A549 (cell line): ENCODE measurements around the gene CLCF1. TPM values are rescaled to one million over a fixed set of nuclear protein-coding genes. Genes with fewer than 3 reads are reported as not detected.

Source experiments
- ATAC-seq, 2 experiments: fragments of 200-7000 bp in 1 of 2; fragments of >200 bp in 1 of 2; cut with Nextera tagmentation in 1 of 2; cut with Tn5 transposase in 1 of 2; 3 replicates each; pipeline versions ENCODE4 v1.8.0 to v1.9.1; 2018 to 2020; ENCODE audit warnings: mild to moderate bottlenecking in 1 of 2, moderate library complexity in 1 of 2
- CTCF ChIA-PET: fragments of 300-600 bp; sonication (Branson Sonifier 250); formaldehyde crosslinking; extraction: SDS; loops from one replicate; lab custom pipeline; 2021; ENCODE audit warnings: antibody characterized with exemption, inconsistent platforms; lab: Yijun Ruan, JAX
- POLR2A ChIA-PET: fragments of 350-600 bp; formaldehyde crosslinking; extraction: SDS; loops from one replicate; lab custom pipeline; 2021; ENCODE audit warnings: antibody characterized with exemption, inconsistent platforms; lab: Yijun Ruan, JAX
- DNase-seq, 2 experiments: peaks; one replicate each; pipeline versions ENCODE4 v3.0.0 to v3.0.0-alpha.2; 2011 to 2016; ENCODE audit warnings: low read depth in 1 of 2, low spot score in 1 of 2
- FAIRE-seq: peaks from 2 replicates; lab custom pipeline; 2011; peaks lifted over from hg19 to GRCh38; lab: Jason Lieb, UNC
- H3K27ac ChIP-seq, 2 experiments: fragments of >200 bp; sonication (Bioruptor Twin); formaldehyde crosslinking; 3 replicates each; pipeline ENCODE4 v1.5.1; 2016 to 2017
- H3K4me1 ChIP-seq: fragments of >200 bp; sonication (Bioruptor Twin); formaldehyde crosslinking; 3 replicates; pipeline ENCODE4 v1.6.1; 2016
- H3K4me2 ChIP-seq: fragments of >200 bp; sonication (Bioruptor Twin); formaldehyde crosslinking; 3 replicates; pipeline ENCODE4 v1.6.1; 2016
- H3K4me3 ChIP-seq: fragments of >200 bp; sonication (Bioruptor Twin); formaldehyde crosslinking; 3 replicates; pipeline ENCODE4 v1.5.1; 2016
- H3K9me3 ChIP-seq: fragments of >200 bp; sonication (Bioruptor Twin); formaldehyde crosslinking; 3 replicates; pipeline ENCODE4 v1.6.1; 2016
- BHLHE40 ChIP-seq: IDR thresholded peaks from 2 replicates; pipeline ENCODE4 v1.6.1; 2012; ENCODE audit warnings: low read depth, low read length, inconsistent platforms
- EHF ChIP-seq: fragments of 250-450 bp; sonication (Bioruptor Pico); IDR thresholded peaks from 2 replicates; pipeline ENCODE4 v1.5.0; 2020; ENCODE audit warnings: mild to moderate bottlenecking
- ELK1 ChIP-seq: fragments of 150-350 bp; IDR thresholded peaks from 2 replicates; pipeline ENCODE4 v1.6.1; 2014; ENCODE audit warnings: low read depth, mild to moderate bottlenecking, low read length
- ESRRA ChIP-seq: fragments of 150-350 bp; IDR thresholded peaks from 2 replicates; pipeline ENCODE4 v1.6.1; 2014; ENCODE audit warnings: mild to moderate bottlenecking, low read length, borderline replicate concordance
- FOSL2 ChIP-seq, 2 experiments: fragments of 450-650 bp in 1 of 2; fragments of >200 bp in 1 of 2; sonication (Bioruptor Twin) in 1 of 2; formaldehyde crosslinking; IDR thresholded peaks; 2 replicates each; pipeline versions ENCODE4 v1.5.0 to v1.6.1; 2016 to 2020; ENCODE audit warnings: mild to moderate bottlenecking in 1 of 2, moderate library complexity in 1 of 2
- GATA3 ChIP-seq: IDR thresholded peaks from 2 replicates; pipeline ENCODE4 v1.6.1; 2012; ENCODE audit warnings: borderline replicate concordance
- HEYL ChIP-seq: fragments of 250-450 bp; sonication (Bioruptor Pico); IDR thresholded peaks from 2 replicates; pipeline ENCODE4 v1.8.0; 2021; ENCODE audit warnings: mild to moderate bottlenecking, moderate library complexity
- HOXB13 ChIP-seq: fragments of 250-450 bp; sonication (Bioruptor Pico); IDR thresholded peaks from 2 replicates; pipeline ENCODE4 v1.5.0; 2020; ENCODE audit warnings: low read depth, mild to moderate bottlenecking, moderate library complexity
- JUN ChIP-seq, 2 experiments: fragments of >200 bp; sonication (Bioruptor Twin); formaldehyde crosslinking; IDR thresholded peaks; 2 replicates in 1 of 2; 3 replicates in 1 of 2; pipeline ENCODE4 v1.6.1; 2016 to 2017
- MAFK ChIP-seq: fragments of 450-650 bp; IDR thresholded peaks from 2 replicates; pipeline ENCODE4 v1.6.1; 2014; ENCODE audit not compliant: partially characterized antibody
- MAX ChIP-seq: IDR thresholded peaks from 2 replicates; pipeline ENCODE4 v1.6.1; 2012
- NPAS2 ChIP-seq: fragments of 250-450 bp; sonication (Bioruptor Pico); IDR thresholded peaks from 2 replicates; pipeline ENCODE4 v1.8.0; 2022; ENCODE audit warnings: mild to moderate bottlenecking, moderate library complexity, borderline replicate concordance
- PBX3 ChIP-seq: IDR thresholded peaks from 2 replicates; pipeline ENCODE4 v1.6.1; 2012
- POLR2A ChIP-seq: IDR thresholded peaks from 2 replicates; pipeline ENCODE4 v1.6.1; 2012; ENCODE audit warnings: mild to moderate bottlenecking, low read length
- RCOR1 ChIP-seq: fragments of 150-350 bp; IDR thresholded peaks from 2 replicates; pipeline ENCODE4 v1.6.1; 2014; ENCODE audit warnings: antibody characterized with exemption, low read length, low read depth
- RNF2 ChIP-seq: fragments of 200-600 bp; sonication (generic); IDR thresholded peaks from 2 replicates; pipeline ENCODE4 v1.6.1; 2016; ENCODE audit warnings: low read depth, mild to moderate bottlenecking, antibody characterized with exemption, moderate library complexity, borderline replicate concordance
- SREBF2 ChIP-seq: fragments of 450-650 bp; IDR thresholded peaks from 2 replicates; pipeline ENCODE4 v1.6.1; 2014; ENCODE audit warnings: mild to moderate bottlenecking, moderate library complexity
- TFCP2L1 ChIP-seq: fragments of 250-450 bp; sonication (Bioruptor Pico); IDR thresholded peaks from 2 replicates; pipeline ENCODE4 v1.5.0; 2021; ENCODE audit warnings: mild to moderate bottlenecking
- ZC3H11A ChIP-seq: fragments of 450-650 bp; IDR thresholded peaks from 2 replicates; pipeline ENCODE4 v1.6.1; 2014; ENCODE audit warnings: antibody characterized with exemption, mild to moderate bottlenecking
- ZSCAN20 ChIP-seq: fragments of 250-450 bp; sonication (Bioruptor Pico); IDR thresholded peaks from 2 replicates; pipeline ENCODE4 v1.8.0; 2022; ENCODE audit warnings: mild to moderate bottlenecking, moderate library complexity
- WGBS: methylation state at CpG from one replicate; pipeline ENCODE4 v1.1.6; 2017; ENCODE audit errors: missing lambda C conversion rate; 5-methylcytosine and 5-hydroxymethylcytosine counted together
- polyA plus RNA-seq, 4 experiments: library from polyadenylated mRNA; depleted of rRNA in 3 of 4; stranded (reverse); fragments of >200 nt; fragmentation: RNase III in 1 of 4; extraction: RNeasy Plus Mini Kit Qiagen cat#74134 plus additional on column Dnase treatment in 1 of 4; gene quantifications; 2 replicates in 3 of 4; 3 replicates in 1 of 4; pipeline ENCODE4 v1.2.3, GENCODE V29; 2011 to 2017
- TF ChIP-seq, protein P1 (sequence below): fragments of 200-600 bp; sonication (generic); IDR thresholded peaks from 2 replicates; pipeline ENCODE4 v1.6.1; 2016; ENCODE audit warnings: antibody characterized with exemption, mild to moderate bottlenecking, moderate library complexity
- TF ChIP-seq, protein P2 (sequence below): fragments of >200 bp; sonication (Bioruptor Twin); formaldehyde crosslinking; IDR thresholded peaks from 2 replicates; pipeline ENCODE4 v1.6.1; 2016
- TF ChIP-seq, protein P3 (sequence below): fragments of 250-450 bp; sonication (Bioruptor Pico); IDR thresholded peaks from 2 replicates; pipeline ENCODE4 v1.5.0; 2020; ENCODE audit warnings: low read depth, mild to moderate bottlenecking, moderate library complexity

The CLCF1 gene
- polyA plus RNA-seq, 2 of the 4 experiments (the other 2 are of a cell fraction), result 23.9 to 31.0 TPM

DNA sequence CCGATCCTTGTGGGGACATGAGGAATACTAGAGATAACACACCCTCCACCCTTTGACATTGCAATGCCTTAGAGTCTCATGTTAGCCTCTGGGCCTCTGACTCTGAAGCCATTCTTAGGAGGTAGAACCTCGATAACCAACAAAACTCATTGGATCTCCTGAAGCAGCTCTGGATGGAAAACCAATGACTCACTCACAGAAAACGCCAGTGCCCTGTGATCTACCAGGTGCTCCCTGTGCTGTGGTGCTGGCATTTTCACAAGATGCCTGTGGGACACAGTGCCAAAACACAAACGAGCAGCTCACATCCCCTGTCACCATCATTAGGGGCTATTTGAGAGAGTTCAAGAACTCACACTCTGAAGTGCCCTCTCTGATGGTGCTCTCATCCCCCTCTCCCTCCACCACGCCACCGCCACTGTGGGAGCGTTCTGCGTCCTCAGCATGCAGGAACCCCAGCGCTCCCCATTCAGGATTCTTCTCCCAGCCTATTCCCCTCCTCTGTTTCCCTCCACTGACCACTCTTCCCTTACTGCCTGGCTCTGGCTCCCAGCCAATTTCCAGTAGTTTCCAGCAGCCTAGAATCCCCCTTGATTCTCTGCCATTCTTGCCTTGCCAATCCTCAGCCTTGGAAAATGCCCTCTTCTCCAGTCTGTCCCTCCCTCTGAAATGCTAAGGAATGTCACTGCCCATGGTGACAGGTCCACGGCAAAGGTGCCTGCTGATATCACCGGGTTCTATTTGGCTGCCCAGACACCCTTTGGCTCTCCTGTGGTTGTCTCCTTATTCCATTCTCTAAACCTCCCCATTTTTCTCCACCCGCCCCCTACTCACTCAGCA, 15.3 kb downstream of the CLCF1 start:
- no peak for ATAC-seq
- ChIA-PET CTCF (interaction anchor here (1.8 to 20.0 kb wide), 4 partner anchors 13 to 111 kb away, joined by 6 to 1913 read pairs (median 43); partner anchors contain the start of genes CLCF1, PPP1CA, RAD9A and TBC1D10C), POLR2A (interaction anchor here (0.8 to 8.3 kb wide), 4 partner anchors 15 to 44 kb away, joined by 4 to 172 read pairs (median 68); partner anchors contain the start of genes CLCF1, PPP1CA and RAD9A)
- Histone ChIP-seq H3K4me3 (no peak overlapping the region), H3K9me3 (no peaks in the 10 kb centered on the region), H3K4me2 (peak overlapping the region; percentile 93), H3K27ac (peak overlapping the region; percentile 93 to 98), H3K4me1 (peaks cover 72% of the 10 kb centered on the region)
- TF ChIP-seq PBX3, result peak; percentile 64; the same call in 1 of the 2 replicates
- TF ChIP-seq FOSL2 (IDR thresholded peaks at IDR 0.05), result peak; percentile 12; the same call in 1 of the 2 replicates
- peak; percentile 63 for TF ChIP-seq FOSL2 (CRISPR knock-in tag; IDR thresholded peaks at IDR 0.05)
- peak in 1 of 2 experiments; percentile 27; a peak in 1 of 5 replicates for TF ChIP-seq JUN (IDR thresholded peaks at IDR 0.05)
- 0 out of 2 replicates have a peak, but pooled peaks have one; percentile 28 for TF ChIP-seq MAX
- TF ChIP-seq, protein P1, sequence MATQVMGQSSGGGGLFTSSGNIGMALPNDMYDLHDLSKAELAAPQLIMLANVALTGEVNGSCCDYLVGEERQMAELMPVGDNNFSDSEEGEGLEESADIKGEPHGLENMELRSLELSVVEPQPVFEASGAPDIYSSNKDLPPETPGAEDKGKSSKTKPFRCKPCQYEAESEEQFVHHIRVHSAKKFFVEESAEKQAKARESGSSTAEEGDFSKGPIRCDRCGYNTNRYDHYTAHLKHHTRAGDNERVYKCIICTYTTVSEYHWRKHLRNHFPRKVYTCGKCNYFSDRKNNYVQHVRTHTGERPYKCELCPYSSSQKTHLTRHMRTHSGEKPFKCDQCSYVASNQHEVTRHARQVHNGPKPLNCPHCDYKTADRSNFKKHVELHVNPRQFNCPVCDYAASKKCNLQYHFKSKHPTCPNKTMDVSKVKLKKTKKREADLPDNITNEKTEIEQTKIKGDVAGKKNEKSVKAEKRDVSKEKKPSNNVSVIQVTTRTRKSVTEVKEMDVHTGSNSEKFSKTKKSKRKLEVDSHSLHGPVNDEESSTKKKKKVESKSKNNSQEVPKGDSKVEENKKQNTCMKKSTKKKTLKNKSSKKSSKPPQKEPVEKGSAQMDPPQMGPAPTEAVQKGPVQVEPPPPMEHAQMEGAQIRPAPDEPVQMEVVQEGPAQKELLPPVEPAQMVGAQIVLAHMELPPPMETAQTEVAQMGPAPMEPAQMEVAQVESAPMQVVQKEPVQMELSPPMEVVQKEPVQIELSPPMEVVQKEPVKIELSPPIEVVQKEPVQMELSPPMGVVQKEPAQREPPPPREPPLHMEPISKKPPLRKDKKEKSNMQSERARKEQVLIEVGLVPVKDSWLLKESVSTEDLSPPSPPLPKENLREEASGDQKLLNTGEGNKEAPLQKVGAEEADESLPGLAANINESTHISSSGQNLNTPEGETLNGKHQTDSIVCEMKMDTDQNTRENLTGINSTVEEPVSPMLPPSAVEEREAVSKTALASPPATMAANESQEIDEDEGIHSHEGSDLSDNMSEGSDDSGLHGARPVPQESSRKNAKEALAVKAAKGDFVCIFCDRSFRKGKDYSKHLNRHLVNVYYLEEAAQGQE, result no peak
- no peak for TF ChIP-seq POLR2A
- no peak for TF ChIP-seq RCOR1
- peak; percentile 43 to 61 for DNase-seq
- no peak for FAIRE-seq
- 64% methylated on average over 12 of the region's 12 CpGs for WGBS

GRCh38 chr11:67356864-67357561, 16.4 kb downstream of the CLCF1 start:
- WGBS, result 0% methylated on average over 2 of the region's 3 CpGs
- H3K27ac ChIP-seq, result peak overlapping the region; percentile 93 to 98
- ATAC-seq (peak; percentile 5 to 26; a peak in 5 of 6 replicates), FAIRE-seq (no peak), DNase-seq (peak; percentile 80 to 90)
- ChIA-PET CTCF (interaction anchor here (0.6 to 20.0 kb wide), 14 partner anchors 9 to 559 kb away, joined by 3 to 1913 read pairs (median 4); partner anchors contain the start of genes CLCF1, PPP1CA, PTPRCAP and RAD9A), POLR2A (interaction anchor here (0.6 to 8.3 kb wide), 6 partner anchors 11 to 117 kb away, joined by 3 to 172 read pairs (median 6); partner anchors contain the start of genes CLCF1, PPP1CA and RAD9A)
- H3K4me1 ChIP-seq, result peaks cover 70% of the 10 kb centered on the region
- H3K4me3 ChIP-seq, result no peak overlapping the region
- no peaks in the 10 kb centered on the region for H3K9me3 ChIP-seq
- peak overlapping the region; percentile 93 for H3K4me2 ChIP-seq
- TF ChIP-seq MAFK (no peak), EHF (CRISPR knock-in tag) (no peak), BHLHE40 (no peak), GATA3 (no peak), ZSCAN20 (CRISPR knock-in tag) (no peak), MAX (peak; percentile 63), ZC3H11A (no peak), ELK1 (no peak), ESRRA (peak; percentile 66; the same call in 1 of the 2 replicates), RNF2 (no peak), PBX3 (peak; percentile 71; the same call in 1 of the 2 replicates), RCOR1 (no peak), HOXB13 (no peak), NPAS2 (CRISPR knock-in tag) (no peak), SREBF2 (no peak), HEYL (CRISPR knock-in tag) (no peak), TFCP2L1 (CRISPR knock-in tag) (0 out of 2 replicates have a peak, but pooled peaks have one; percentile 10)
- TF ChIP-seq, protein P2, sequence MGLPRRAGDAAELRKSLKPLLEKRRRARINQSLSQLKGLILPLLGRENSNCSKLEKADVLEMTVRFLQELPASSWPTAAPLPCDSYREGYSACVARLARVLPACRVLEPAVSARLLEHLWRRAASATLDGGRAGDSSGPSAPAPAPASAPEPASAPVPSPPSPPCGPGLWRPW, result no peak
- TF ChIP-seq, protein P3, sequence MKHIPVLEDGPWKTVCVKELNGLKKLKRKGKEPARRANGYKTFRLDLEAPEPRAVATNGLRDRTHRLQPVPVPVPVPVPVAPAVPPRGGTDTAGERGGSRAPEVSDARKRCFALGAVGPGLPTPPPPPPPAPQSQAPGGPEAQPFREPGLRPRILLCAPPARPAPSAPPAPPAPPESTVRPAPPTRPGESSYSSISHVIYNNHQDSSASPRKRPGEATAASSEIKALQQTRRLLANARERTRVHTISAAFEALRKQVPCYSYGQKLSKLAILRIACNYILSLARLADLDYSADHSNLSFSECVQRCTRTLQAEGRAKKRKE (CRISPR knock-in tag), result no peak; the same call in 1 of the 2 replicates
